GM12864 (cell line): ENCODE results near the gene ZBTB11.
"Not testable (repeated sequence)": the region's sequence is repeated elsewhere in the genome, so short reads cannot be mapped to it uniquely, and the experiment has no call there.

Source experiments
- DNase-seq: peaks from one replicate; pipeline ENCODE4 v3.0.0-alpha.2; 2011; ENCODE audit warnings: low read depth
- H3K4me3 ChIP-seq: 2 replicates; pipeline ENCODE4 v1.5.1; 2011; ENCODE audit warnings: mild to moderate bottlenecking, low read depth, low read length, control low read depth
- TF ChIP-seq, protein P1 (sequence below): IDR thresholded peaks from 2 replicates; pipeline ENCODE4 v1.5.1; 2011; ENCODE audit warnings: low read depth, mild to moderate bottlenecking, moderate library complexity, low read length, control low read depth, inconsistent platforms; ENCODE audit errors: missing control alignments

Gene ZBTB11

DNA sequence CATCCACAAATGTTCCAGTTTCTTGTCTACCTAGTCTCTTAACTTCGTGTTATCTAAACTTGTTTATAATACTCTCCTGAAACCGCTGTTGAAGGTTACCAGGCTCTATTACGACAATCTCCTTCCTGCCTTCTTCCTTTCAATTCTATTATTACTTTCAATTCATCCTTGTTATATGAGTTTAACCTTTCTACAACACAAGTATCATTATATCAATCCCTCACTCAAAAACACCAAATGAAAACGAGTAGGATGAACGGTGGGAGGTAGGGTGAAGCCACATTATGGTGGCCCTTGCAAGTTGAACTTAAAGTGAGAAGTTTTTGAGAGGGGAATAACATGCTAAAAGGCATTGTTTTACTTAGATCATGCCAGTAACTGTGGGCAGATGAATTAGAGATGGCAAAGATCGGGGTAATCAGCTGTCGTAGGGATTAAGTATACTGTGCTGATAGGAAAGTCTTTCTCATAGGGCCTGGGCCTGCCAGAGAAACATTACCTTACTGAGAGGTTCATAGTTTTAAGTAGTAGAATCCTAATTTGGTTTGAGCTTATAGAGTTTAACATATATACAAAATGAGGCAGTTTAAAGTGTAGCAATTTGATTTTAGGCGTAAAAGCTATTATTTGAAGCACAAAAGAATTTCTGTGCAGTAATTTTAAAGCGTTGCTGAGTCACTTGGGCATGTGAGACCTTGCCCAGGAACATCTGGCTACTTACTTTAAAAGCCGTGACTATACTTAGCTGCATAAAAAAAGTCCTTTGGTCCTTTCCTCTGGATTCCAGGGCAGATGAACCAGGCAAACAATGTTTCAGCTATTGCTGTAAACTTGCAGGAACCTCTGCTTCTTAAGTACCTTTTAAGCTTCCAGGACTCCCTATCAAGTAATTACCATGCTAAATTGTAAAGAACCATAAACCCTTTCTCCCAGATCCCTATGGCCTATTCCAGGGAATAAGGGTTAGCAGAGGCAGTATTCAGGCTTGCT is 44.2 kb upstream of the ZBTB11 start:
- TF ChIP-seq, protein P1, sequence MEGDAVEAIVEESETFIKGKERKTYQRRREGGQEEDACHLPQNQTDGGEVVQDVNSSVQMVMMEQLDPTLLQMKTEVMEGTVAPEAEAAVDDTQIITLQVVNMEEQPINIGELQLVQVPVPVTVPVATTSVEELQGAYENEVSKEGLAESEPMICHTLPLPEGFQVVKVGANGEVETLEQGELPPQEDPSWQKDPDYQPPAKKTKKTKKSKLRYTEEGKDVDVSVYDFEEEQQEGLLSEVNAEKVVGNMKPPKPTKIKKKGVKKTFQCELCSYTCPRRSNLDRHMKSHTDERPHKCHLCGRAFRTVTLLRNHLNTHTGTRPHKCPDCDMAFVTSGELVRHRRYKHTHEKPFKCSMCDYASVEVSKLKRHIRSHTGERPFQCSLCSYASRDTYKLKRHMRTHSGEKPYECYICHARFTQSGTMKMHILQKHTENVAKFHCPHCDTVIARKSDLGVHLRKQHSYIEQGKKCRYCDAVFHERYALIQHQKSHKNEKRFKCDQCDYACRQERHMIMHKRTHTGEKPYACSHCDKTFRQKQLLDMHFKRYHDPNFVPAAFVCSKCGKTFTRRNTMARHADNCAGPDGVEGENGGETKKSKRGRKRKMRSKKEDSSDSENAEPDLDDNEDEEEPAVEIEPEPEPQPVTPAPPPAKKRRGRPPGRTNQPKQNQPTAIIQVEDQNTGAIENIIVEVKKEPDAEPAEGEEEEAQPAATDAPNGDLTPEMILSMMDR: no peak
- no peak for DNase-seq
- H3K4me3 ChIP-seq: no peak overlapping the region

DNA sequence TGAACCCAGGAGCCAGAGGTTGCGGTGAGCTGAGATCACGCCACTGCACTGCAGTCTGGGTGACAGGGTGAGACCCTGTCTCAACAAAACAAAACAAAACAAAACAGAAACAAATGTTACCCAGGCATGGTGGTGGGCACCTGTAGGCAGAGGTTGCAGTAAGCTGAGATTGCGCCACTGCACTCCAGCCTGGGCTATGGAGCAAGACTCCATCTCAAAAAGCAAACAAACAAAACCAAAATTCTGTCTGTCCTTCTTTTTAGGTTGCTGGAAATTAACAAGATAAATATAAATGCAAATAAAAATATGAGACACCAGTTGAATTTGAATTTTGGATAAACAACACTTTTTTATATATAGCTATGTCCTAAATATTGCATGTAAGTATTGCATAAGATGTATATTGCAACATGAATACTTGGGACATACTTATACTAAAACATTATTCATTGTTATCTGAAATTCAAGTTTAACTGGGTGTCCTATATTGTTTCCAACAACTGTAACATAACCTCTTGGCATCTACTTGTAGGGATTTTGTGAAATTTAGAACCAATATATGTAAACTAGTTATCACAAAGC is 42.8 kb upstream of the ZBTB11 start:
- TF ChIP-seq, protein P1: no peak
- H3K4me3 ChIP-seq: no peak overlapping the region
- DNase-seq: no peak

DNA sequence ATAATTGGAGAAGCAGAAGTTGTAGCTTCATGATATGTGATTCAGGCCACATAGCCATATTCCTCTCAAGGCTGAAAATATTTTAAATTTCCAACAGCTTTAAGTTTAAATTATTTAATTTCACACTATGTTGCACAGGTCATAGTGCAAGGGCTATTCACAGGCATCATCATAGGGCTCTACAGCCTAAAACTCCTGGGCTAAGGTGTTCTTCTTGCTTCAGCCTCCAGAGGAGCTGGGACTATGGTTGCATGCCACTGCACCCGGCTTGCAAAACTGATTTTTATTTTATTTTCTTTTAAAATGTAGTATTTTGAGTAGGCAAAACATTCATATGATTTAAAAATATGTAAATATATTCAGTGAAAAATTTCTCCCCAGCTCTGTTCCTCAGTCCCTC is 41.5 kb upstream of the ZBTB11 start:
- no peak overlapping the region for H3K4me3 ChIP-seq
- DNase-seq: no peak
- TF ChIP-seq, protein P1: no peak

DNA sequence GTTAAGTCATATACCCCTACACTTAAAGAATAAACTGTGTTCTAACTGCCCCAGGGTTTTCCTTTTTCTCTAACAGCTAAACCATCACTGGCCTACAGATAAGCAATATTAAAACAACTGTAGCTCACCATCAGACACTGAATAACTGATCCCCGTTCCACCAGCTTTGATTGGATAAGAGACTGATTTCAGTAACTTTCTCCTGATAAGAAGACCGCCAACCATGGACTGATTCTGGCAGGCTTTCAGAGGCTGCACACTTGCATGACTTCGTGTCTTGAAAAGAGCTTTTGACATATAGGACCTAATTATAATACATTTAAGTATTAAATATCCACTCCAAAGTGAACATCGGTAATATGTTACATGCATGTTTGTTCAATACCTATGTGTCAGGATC is 32.2 kb upstream of the ZBTB11 start:
- TF ChIP-seq, protein P1: no peak
- DNase-seq: no peak
- H3K4me3 ChIP-seq: no peak overlapping the region

DNA sequence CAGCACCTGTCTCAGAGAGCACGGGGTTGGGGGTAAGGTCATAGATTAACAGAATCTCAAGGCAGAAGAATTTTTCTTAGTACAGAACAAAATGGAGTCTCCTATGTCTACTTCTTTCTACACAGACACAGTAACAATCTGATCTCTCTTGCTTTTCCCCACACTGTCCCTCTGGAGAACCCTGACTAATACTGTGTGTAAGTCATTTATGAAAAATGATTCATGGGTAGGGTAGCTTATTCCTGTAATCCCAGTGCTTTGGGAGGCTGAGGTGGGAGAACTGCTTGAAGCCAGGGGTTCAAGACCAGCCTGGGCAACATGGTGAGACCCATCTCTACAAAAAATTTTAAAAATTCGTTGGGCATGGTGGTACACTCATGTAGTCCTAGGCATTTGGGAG is 27.7 kb upstream of the ZBTB11 start:
- H3K4me3 ChIP-seq, DNase-seq: not testable (repeated sequence)

DNA sequence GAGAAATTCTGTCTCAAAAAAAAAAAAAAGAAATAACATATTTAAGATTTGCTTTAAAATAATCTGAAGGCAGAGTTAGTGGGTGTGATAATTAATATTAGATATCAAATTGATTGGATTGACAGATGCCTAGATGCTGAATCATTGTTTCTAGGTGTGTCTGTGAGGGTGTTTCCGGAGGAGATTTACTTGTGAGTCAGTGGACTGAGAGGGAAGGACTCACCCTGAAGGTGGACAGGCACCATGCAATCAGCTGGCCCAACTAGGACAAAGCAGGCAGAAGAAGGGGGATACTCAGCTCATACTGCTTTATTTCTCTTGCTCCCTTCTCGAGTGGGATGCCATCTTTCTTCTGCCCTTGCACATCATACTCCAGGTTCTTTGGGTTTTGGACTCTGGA is 26.2 kb upstream of the ZBTB11 start:
- no peak overlapping the region for H3K4me3 ChIP-seq
- TF ChIP-seq, protein P1: no peak
- DNase-seq: no peak

DNA sequence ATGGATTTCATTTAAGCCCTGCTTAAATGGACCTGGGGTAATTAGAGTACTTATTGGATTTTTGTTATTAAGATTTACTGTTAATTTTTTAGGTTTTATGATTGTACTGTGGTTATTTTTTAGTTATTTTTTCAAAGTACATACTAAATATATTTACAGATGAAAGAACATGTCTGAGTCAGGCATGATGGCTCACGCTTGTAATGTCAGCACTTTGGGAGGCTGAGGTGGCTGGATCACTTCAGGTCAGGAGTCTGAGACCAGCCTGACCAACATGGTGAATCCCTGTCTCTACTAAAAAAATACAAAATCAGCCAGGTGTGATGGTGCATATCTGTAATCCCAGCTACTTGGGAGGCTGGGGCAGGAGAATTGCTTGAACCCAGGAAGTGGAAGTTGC is 25.8 kb upstream of the ZBTB11 start:
- TF ChIP-seq, protein P1: no peak
- H3K4me3 ChIP-seq: no peak overlapping the region

More for the DNA sequence above, 25.8 kb upstream of the ZBTB11 start:
- DNase-seq: no peak
